ENCODE results near the gene PDPN. TPM values are rescaled to one million over a fixed set of nuclear protein-coding genes. Genes with fewer than 3 reads are reported as not detected.

PDPN gene
- polyA plus RNA-seq = 4.1 TPM in 2 replicates

GRCh38 chr1:13583595-13583965, at the start of gene PDPN:
PDPN (plus strand) TSS chr1:13583832; CDS start chr1:13584034, 202 bp downstream.

Other genes with a start within 250 kb of the PDPN start
- not detected in 2 replicates for gene PRAMEF14, start 236.7 kb upstream of the PDPN start, polyA plus RNA-seq
- gene PRAMEF19, start 211.9 kb upstream of the PDPN start, polyA plus RNA-seq = not detected in 2 replicates
- not detected in 2 replicates for gene PRAMEF17, start 194.2 kb upstream of the PDPN start, polyA plus RNA-seq
- not detected in 2 replicates for gene PRAMEF20, start 173.4 kb upstream of the PDPN start, polyA plus RNA-seq
- gene LRRC38, start 69.8 kb upstream of the PDPN start, polyA plus RNA-seq = not detected in 2 replicates
- 30.7 and 36.0 TPM in 2 replicates for gene PRDM2, start 116.4 kb downstream of the PDPN start, polyA plus RNA-seq